HEK293 (cell line): ENCODE measurements around the gene DCBLD2.

ENCODE experiments used
- CTCF ChIP-seq: fragments of 450-650 bp; formaldehyde crosslinking; IDR thresholded peaks from 2 replicates; pipeline ENCODE4 v1.5.1; 2016; ENCODE audit warnings: missing biosample characterization, missing genetic modification characterization
- GLI4 ChIP-seq: fragments of 450-650 bp; formaldehyde crosslinking; IDR thresholded peaks from 2 replicates; pipeline ENCODE4 v1.5.1; 2016; ENCODE audit warnings: missing biosample characterization, missing genetic modification characterization
- HIC1 ChIP-seq: fragments of 450-650 bp; formaldehyde crosslinking; IDR thresholded peaks from 2 replicates; pipeline ENCODE4 v1.5.1; 2016; ENCODE audit warnings: missing biosample characterization, missing genetic modification characterization
- SETDB1 ChIP-seq: IDR thresholded peaks from one replicate; pipeline ENCODE4 v1.6.1; 2017; ENCODE audit warnings: mild to moderate bottlenecking, low read length, moderate library complexity, mixed read lengths; ENCODE audit not compliant: insufficient read length
- YY1 ChIP-seq: fragments of 450-650 bp; formaldehyde crosslinking; IDR thresholded peaks from 2 replicates; pipeline ENCODE4 v1.5.1; 2018; ENCODE audit warnings: missing biosample characterization, missing genetic modification characterization
- ZBTB8A ChIP-seq: fragments of 450-650 bp; formaldehyde crosslinking; IDR thresholded peaks from 2 replicates; pipeline ENCODE4 v1.5.1; 2016; ENCODE audit warnings: missing biosample characterization, missing genetic modification characterization
- ZNF24 ChIP-seq: fragments of 450-650 bp; formaldehyde crosslinking; IDR thresholded peaks from 2 replicates; pipeline ENCODE4 v1.5.1; 2016; ENCODE audit warnings: missing biosample characterization, missing genetic modification characterization
- ZNF311 ChIP-seq: fragments of 450-650 bp; formaldehyde crosslinking; IDR thresholded peaks from 2 replicates; pipeline ENCODE4 v1.5.1; 2017; ENCODE audit warnings: missing biosample characterization, missing genetic modification characterization, borderline replicate concordance
- ZNF670 ChIP-seq: fragments of 450-650 bp; formaldehyde crosslinking; IDR thresholded peaks from 2 replicates; pipeline ENCODE4 v1.5.1; 2016; ENCODE audit warnings: missing biosample characterization, missing genetic modification characterization, low read depth
- ZNF776 ChIP-seq: fragments of 450-650 bp; formaldehyde crosslinking; IDR thresholded peaks from 2 replicates; pipeline ENCODE4 v1.5.0; 2017; ENCODE audit warnings: missing biosample characterization, missing genetic modification characterization, borderline replicate concordance
- ZNF830 ChIP-seq: fragments of 450-650 bp; IDR thresholded peaks from 2 replicates; pipeline ENCODE4 v1.5.0; 2018; ENCODE audit warnings: missing biosample characterization, missing genetic modification characterization, low read depth, mild to moderate bottlenecking, moderate library complexity

- no peak for TF ChIP-seq ZBTB8A (tag by site-specific recombination)
- no peak for TF ChIP-seq GLI4 (tag by site-specific recombination)
- TF ChIP-seq CTCF (tag by site-specific recombination), result no peak
- no peak for TF ChIP-seq YY1 (tag by site-specific recombination)
- TF ChIP-seq ZNF311, result no peak
- no peak for TF ChIP-seq ZNF776
- TF ChIP-seq SETDB1, result no peak
- TF ChIP-seq ZNF670 (tag by site-specific recombination), result no peak
- no peak for TF ChIP-seq ZNF830
- no peak for TF ChIP-seq ZNF24 (tag by site-specific recombination)
- no peak for TF ChIP-seq HIC1
Measured at GRCh38 chr3:98798820-98799219, 102.7 kb downstream of the DCBLD2 start.
